IMR-90 (cell line): Measurements from ENCODE around the gene THEM4. TPM values are rescaled to one million over a fixed set of nuclear protein-coding genes. Genes with fewer than 3 reads are reported as not detected.

Experiments
- ATAC-seq: fragments of 200-7000 bp; cut with Tn5 transposase; 2 replicates; pipeline ENCODE4 v1.9.1; 2020; ENCODE audit warnings: low read depth, mild to moderate bottlenecking, moderate library complexity
- BruUV-seq: library from RNA; stranded (reverse); fragments of 400-500 nt; replicated peaks from 2 replicates; lab custom pipeline; 2021; lab: Mats Ljungman, UMichigan
- CTCF ChIA-PET: fragments of 300-600 bp; formaldehyde crosslinking; extraction: SDS; loops from one replicate; lab custom pipeline; 2021; ENCODE audit warnings: antibody characterized with exemption; lab: Yijun Ruan, JAX
- POLR2A ChIA-PET: fragments of 300-600 bp; sonication (Branson Sonifier 250); formaldehyde crosslinking; loops from one replicate; lab custom pipeline; 2022; ENCODE audit warnings: antibody characterized with exemption; ENCODE audit not compliant: unreplicated experiment; lab: Charles Lee
- DNase-seq: peaks from one replicate; pipeline ENCODE4 v3.0.0; 2013
- H2AFZ ChIP-seq: replicated peaks from 2 replicates; pipeline ENCODE3; 2013; ENCODE audit warnings: low read length, mild to moderate bottlenecking; ENCODE audit not compliant: poor library complexity
- H2AK5ac ChIP-seq: 2 replicates; pipeline ENCODE4 v1.6.1; 2013; ENCODE audit warnings: low read depth, low read length, inconsistent platforms
- H2AK9ac ChIP-seq: replicated peaks from 2 replicates; pipeline ENCODE3; 2013; ENCODE audit warnings: mild to moderate bottlenecking, low read depth, low read length, moderate library complexity; ENCODE audit not compliant: poor library complexity
- H2BK120ac ChIP-seq: 2 replicates; pipeline ENCODE4 v1.6.1; 2013; ENCODE audit warnings: low read depth, low read length, inconsistent platforms
- H2BK15ac ChIP-seq: 3 replicates; pipeline ENCODE4 v1.6.1; 2013; ENCODE audit warnings: low read depth, low read length, inconsistent platforms
- H2BK20ac ChIP-seq: 2 replicates; pipeline ENCODE4 v1.6.1; 2013; ENCODE audit warnings: low read depth, mild to moderate bottlenecking, inconsistent platforms, low read length, moderate library complexity
- H2BK5ac ChIP-seq: 2 replicates; pipeline ENCODE4 v1.6.1; 2013; ENCODE audit warnings: mild to moderate bottlenecking, low read depth, low read length, inconsistent platforms; ENCODE audit not compliant: poor library complexity, severe bottlenecking
- H3K14ac ChIP-seq: replicated peaks from 2 replicates; pipeline ENCODE4 v1.6.1; 2013; ENCODE audit warnings: low read depth, low read length, inconsistent platforms
- H3K18ac ChIP-seq: 2 replicates; pipeline ENCODE4 v1.6.1; 2013; ENCODE audit warnings: low read depth, low read length, control low read depth
- H3K23ac ChIP-seq: 2 replicates; pipeline ENCODE4 v1.6.1; 2013; ENCODE audit warnings: low read depth, low read length, inconsistent platforms
- H3K27ac ChIP-seq: 2 replicates; pipeline ENCODE4 v1.5.1; 2013; ENCODE audit warnings: mild to moderate bottlenecking, control low read depth, low read length; ENCODE audit not compliant: insufficient read depth
- H3K27me3 ChIP-seq: 2 replicates; pipeline ENCODE4 v1.6.1; 2013; ENCODE audit warnings: low read length; ENCODE audit not compliant: control insufficient read depth, insufficient read depth
- H3K36me3 ChIP-seq: 2 replicates; pipeline ENCODE4 v1.6.1; 2013; ENCODE audit warnings: low read length, mixed read lengths; ENCODE audit not compliant: control insufficient read depth, insufficient read depth
- H3K4ac ChIP-seq: 2 replicates; pipeline ENCODE4 v1.6.1; 2013; ENCODE audit warnings: low read depth, low read length, inconsistent platforms
- H3K4me1 ChIP-seq: 2 replicates; pipeline ENCODE4 v1.6.1; 2013; ENCODE audit warnings: low read length, mixed read lengths; ENCODE audit not compliant: control insufficient read depth, insufficient read depth
- H3K4me2 ChIP-seq: 2 replicates; pipeline ENCODE4 v1.6.1; 2013; ENCODE audit warnings: low read depth, mild to moderate bottlenecking, control low read depth, low read length, moderate library complexity
- H3K4me3 ChIP-seq: 2 replicates; pipeline ENCODE4 v1.5.1; 2013; ENCODE audit warnings: low read depth, mild to moderate bottlenecking, control low read depth, low read length, moderate library complexity; ENCODE audit not compliant: insufficient read depth
- H3K56ac ChIP-seq: 2 replicates; pipeline ENCODE4 v1.6.1; 2013; ENCODE audit warnings: low read length, inconsistent platforms; ENCODE audit not compliant: insufficient read depth; ENCODE audit errors: extremely low read depth
- H3K79me1 ChIP-seq, 2 experiments: 2 replicates each; pipeline ENCODE4 v1.6.1; 2013; ENCODE audit warnings: low read length in 2 of 2, inconsistent platforms in 1 of 2, low read depth in 1 of 2
- H3K9ac ChIP-seq: 2 replicates; pipeline ENCODE4 v1.6.1; 2013; ENCODE audit warnings: low read depth, low read length, control low read depth
- H3K9me1 ChIP-seq: 2 replicates; pipeline ENCODE4 v1.6.1; 2013; ENCODE audit warnings: low read length, inconsistent platforms; ENCODE audit not compliant: insufficient read depth
- H3K9me3 ChIP-seq: 2 replicates; pipeline ENCODE4 v1.6.1; 2013; ENCODE audit warnings: low read length; ENCODE audit not compliant: control insufficient read depth, insufficient read depth
- H4K20me1 ChIP-seq: 2 replicates; pipeline ENCODE4 v1.6.1; 2013; ENCODE audit warnings: low read length, inconsistent platforms; ENCODE audit not compliant: insufficient read depth
- H4K5ac ChIP-seq: 2 replicates; pipeline ENCODE4 v1.6.1; 2013; ENCODE audit warnings: mild to moderate bottlenecking, low read depth, low read length, control low read depth
- H4K8ac ChIP-seq, 2 experiments: 2 replicates each; pipeline ENCODE4 v1.6.1; 2013; ENCODE audit warnings: low read depth in 2 of 2, low read length in 2 of 2, control low read depth in 1 of 2, inconsistent platforms in 1 of 2
- H4K91ac ChIP-seq: 2 replicates; pipeline ENCODE4 v1.6.1; 2013; ENCODE audit warnings: low read depth, low read length, inconsistent platforms; ENCODE audit not compliant: insufficient read depth
- BHLHE40 ChIP-seq: fragments of 150-350 bp; IDR thresholded peaks from 2 replicates; pipeline ENCODE4 v1.6.1; 2016; ENCODE audit warnings: mild to moderate bottlenecking, low read depth, low read length
- CEBPB ChIP-seq: IDR thresholded peaks from 2 replicates; pipeline ENCODE4 v1.6.1; 2012; ENCODE audit warnings: low read depth, low read length, improper control_type of control experiment
- CHD1 ChIP-seq: IDR thresholded peaks from 2 replicates; pipeline ENCODE4 v1.6.1; 2012; ENCODE audit warnings: low read depth, low read length, improper control_type of control experiment
- FOS ChIP-seq: fragments of 150-350 bp; IDR thresholded peaks from 2 replicates; pipeline ENCODE4 v1.6.1; 2016; ENCODE audit warnings: low read depth, low read length
- MAFK ChIP-seq: IDR thresholded peaks from 2 replicates; pipeline ENCODE4 v1.6.1; 2012; ENCODE audit warnings: low read depth, low read length, improper control_type of control experiment
- MAZ ChIP-seq: IDR thresholded peaks from 2 replicates; pipeline ENCODE4 v1.6.1; 2012; ENCODE audit warnings: low read depth, mild to moderate bottlenecking, low read length, improper control_type of control experiment, moderate library complexity, borderline replicate concordance
- MXI1 ChIP-seq: IDR thresholded peaks from 2 replicates; pipeline ENCODE4 v1.6.1; 2012; ENCODE audit warnings: low read depth, mild to moderate bottlenecking, low read length, moderate library complexity, borderline replicate concordance
- NFE2L2 ChIP-seq: fragments of 150-350 bp; IDR thresholded peaks from 2 replicates; pipeline ENCODE4 v1.6.1; 2016; ENCODE audit warnings: low read depth, mild to moderate bottlenecking, low read length
- POLR2A ChIP-seq: IDR thresholded peaks from 2 replicates; pipeline ENCODE4 v1.6.1; 2012; ENCODE audit warnings: mild to moderate bottlenecking, low read depth, low read length
- RAD21 ChIP-seq: IDR thresholded peaks from 2 replicates; pipeline ENCODE4 v1.6.1; 2012; ENCODE audit warnings: low read length, improper control_type of control experiment
- RCOR1 ChIP-seq: IDR thresholded peaks from 2 replicates; pipeline ENCODE4 v1.6.1; 2012; ENCODE audit warnings: mild to moderate bottlenecking, low read length, improper control_type of control experiment; ENCODE audit not compliant: insufficient replicate concordance
- RFX5 ChIP-seq: IDR thresholded peaks from 2 replicates; pipeline ENCODE4 v1.8.0; 2012; ENCODE audit warnings: low read depth, mild to moderate bottlenecking, low read length, moderate library complexity
- SMC3 ChIP-seq: fragments of 150-350 bp; IDR thresholded peaks from 2 replicates; pipeline ENCODE4 v1.6.1; 2016; ENCODE audit warnings: low read depth, mild to moderate bottlenecking, antibody characterized with exemption, low read length, moderate library complexity
- WGBS, 2 experiments: methylation state at CpG; one replicate each; pipeline versions ENCODE4 v1.1.5 to v1.1.7; 2013; ENCODE audit warnings: missing lambda C conversion rate in 2 of 2; ENCODE audit not compliant: insufficient read length in 1 of 2; ENCODE audit errors: extremely low coverage in 2 of 2; 5-methylcytosine and 5-hydroxymethylcytosine counted together
- dilution Hi-C: fragments of 300-500 bp; cut with HindIII; formaldehyde crosslinking; loops from one replicate; pipeline ENCODE4 v1.14.3; 2018; ENCODE audit warnings: low sequenced_read_pairs; ENCODE audit not compliant: unreplicated experiment
- in situ Hi-C: fragments of 300-500 bp; cut with MboI; formaldehyde crosslinking; loops from 3 replicates; pipeline ENCODE4 v1.14.3; 2019; ENCODE audit warnings: low sequenced_read_pairs, inconsistent platforms, mixed read lengths
- intact Hi-C: fragments of 100-400 bp; cut with micrococcal nuclease; formaldehyde crosslinking; loops from 2 replicates; pipeline ENCODE4 v1.10.0; 2022
- polyA plus RNA-seq, 3 experiments: library from polyadenylated mRNA; depleted of rRNA; stranded (reverse); fragments of >200 nt; gene quantifications; 2 replicates each; pipeline ENCODE4 v1.2.3, GENCODE V29; 2012; ENCODE audit warnings: low replicate concordance in 1 of 3
- total RNA-seq: library from RNA; depleted of rRNA; stranded (reverse); fragments of >200 nt; gene quantifications from 2 replicates; pipeline ENCODE4 v1.2.3, GENCODE V29; 2012
- TF ChIP-seq, protein P1 (sequence below): conservative IDR thresholded peaks from 2 replicates; pipeline ENCODE4 v1.5.1; 2012; ENCODE audit warnings: mild to moderate bottlenecking, low read depth, low read length, improper control_type of control experiment
- TF ChIP-seq, protein P2 (sequence below): fragments of 150-350 bp; IDR thresholded peaks from 2 replicates; pipeline ENCODE4 v1.6.1; 2016; ENCODE audit warnings: low read depth, mild to moderate bottlenecking, low read length, moderate library complexity, borderline replicate concordance
- TF ChIP-seq, protein P3 (sequence below): fragments of 150-350 bp; IDR thresholded peaks from 2 replicates; pipeline ENCODE4 v1.6.1; 2017; ENCODE audit warnings: mild to moderate bottlenecking, antibody characterized with exemption, low read length, low read depth

THEM4 gene
- total and polyA plus RNA-seq, 2 of the 4 experiments (the other 2 are of a cell fraction), result 7.3 to 15.7 TPM

DNA sequence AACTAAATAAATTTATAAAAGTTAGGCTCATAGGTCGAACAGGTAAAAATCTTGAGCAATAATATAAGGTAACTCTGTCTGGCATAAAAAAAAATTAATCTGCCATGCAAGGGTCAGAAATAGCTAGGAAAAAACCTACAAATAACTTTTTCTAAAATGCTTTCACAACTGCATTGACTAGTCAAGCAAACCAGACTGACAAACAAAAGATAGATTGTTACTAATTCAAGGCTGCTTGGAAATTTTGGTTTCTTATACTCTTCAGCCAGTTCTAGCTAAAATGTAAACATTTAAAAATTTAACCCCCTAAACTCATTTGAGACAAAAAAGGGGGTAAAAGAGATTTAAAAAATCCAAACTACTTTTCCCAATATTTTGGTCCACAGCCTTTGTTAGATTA is 43.5 kb upstream of the THEM4 start:
- no peaks in the 10 kb centered on the region for H3K9me1 ChIP-seq
- no peak overlapping the region for H3K4ac ChIP-seq
- no peak overlapping the region for H3K18ac ChIP-seq
- ATAC-seq (no peak), DNase-seq (no peak)
- H4K5ac ChIP-seq, result no peak overlapping the region
- no peak overlapping the region for H2BK5ac ChIP-seq
- no peak overlapping the region for H3K4me3 ChIP-seq
- H2BK20ac ChIP-seq, result no peak overlapping the region
- POLR2A ChIA-PET, result interaction anchor here (0.6 kb wide), 1 partner anchor 8 kb away, joined by 3 read pairs; no protein-coding TSS in a partner anchor
- H3K9ac ChIP-seq, result no peak overlapping the region
- no peak overlapping the region for H3K56ac ChIP-seq
- no peaks in the 10 kb centered on the region for H3K4me1 ChIP-seq
- intact Hi-C loops (no loop called here), dilution Hi-C loops (no loop called here), in situ Hi-C loops (no loop called here)
- CTCF ChIA-PET, result interaction anchor here (0.9 to 1.2 kb wide), 3 partner anchors 16 to 49 kb away, joined by 3 to 4 read pairs (median 3); no protein-coding TSS in a partner anchor
- BruUV-seq, result no TSS peak
- no peaks in the 10 kb centered on the region for H3K79me1 ChIP-seq
- TF ChIP-seq NFE2L2 (no peak), RCOR1 (no peak), SMC3 (no peak), FOS (no peak), RFX5 (no peak), MXI1 (no peak), MAZ (no peak), BHLHE40 (no peak), RAD21 (no peak), MAFK (no peak), CEBPB (no peak), CHD1 (no peak), POLR2A (no peak)
- TF ChIP-seq, protein P1, sequence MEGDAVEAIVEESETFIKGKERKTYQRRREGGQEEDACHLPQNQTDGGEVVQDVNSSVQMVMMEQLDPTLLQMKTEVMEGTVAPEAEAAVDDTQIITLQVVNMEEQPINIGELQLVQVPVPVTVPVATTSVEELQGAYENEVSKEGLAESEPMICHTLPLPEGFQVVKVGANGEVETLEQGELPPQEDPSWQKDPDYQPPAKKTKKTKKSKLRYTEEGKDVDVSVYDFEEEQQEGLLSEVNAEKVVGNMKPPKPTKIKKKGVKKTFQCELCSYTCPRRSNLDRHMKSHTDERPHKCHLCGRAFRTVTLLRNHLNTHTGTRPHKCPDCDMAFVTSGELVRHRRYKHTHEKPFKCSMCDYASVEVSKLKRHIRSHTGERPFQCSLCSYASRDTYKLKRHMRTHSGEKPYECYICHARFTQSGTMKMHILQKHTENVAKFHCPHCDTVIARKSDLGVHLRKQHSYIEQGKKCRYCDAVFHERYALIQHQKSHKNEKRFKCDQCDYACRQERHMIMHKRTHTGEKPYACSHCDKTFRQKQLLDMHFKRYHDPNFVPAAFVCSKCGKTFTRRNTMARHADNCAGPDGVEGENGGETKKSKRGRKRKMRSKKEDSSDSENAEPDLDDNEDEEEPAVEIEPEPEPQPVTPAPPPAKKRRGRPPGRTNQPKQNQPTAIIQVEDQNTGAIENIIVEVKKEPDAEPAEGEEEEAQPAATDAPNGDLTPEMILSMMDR, result no peak
- TF ChIP-seq, protein P2, sequence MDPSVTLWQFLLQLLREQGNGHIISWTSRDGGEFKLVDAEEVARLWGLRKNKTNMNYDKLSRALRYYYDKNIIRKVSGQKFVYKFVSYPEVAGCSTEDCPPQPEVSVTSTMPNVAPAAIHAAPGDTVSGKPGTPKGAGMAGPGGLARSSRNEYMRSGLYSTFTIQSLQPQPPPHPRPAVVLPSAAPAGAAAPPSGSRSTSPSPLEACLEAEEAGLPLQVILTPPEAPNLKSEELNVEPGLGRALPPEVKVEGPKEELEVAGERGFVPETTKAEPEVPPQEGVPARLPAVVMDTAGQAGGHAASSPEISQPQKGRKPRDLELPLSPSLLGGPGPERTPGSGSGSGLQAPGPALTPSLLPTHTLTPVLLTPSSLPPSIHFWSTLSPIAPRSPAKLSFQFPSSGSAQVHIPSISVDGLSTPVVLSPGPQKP, result no peak
- TF ChIP-seq, protein P3, sequence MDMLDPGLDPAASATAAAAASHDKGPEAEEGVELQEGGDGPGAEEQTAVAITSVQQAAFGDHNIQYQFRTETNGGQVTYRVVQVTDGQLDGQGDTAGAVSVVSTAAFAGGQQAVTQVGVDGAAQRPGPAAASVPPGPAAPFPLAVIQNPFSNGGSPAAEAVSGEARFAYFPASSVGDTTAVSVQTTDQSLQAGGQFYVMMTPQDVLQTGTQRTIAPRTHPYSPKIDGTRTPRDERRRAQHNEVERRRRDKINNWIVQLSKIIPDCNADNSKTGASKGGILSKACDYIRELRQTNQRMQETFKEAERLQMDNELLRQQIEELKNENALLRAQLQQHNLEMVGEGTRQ, result no peak
- H3K27ac ChIP-seq, result no peak overlapping the region
- H3K27me3 ChIP-seq, result no peaks in the 10 kb centered on the region
- no peak overlapping the region for H4K91ac ChIP-seq
- H2AFZ ChIP-seq, result no peak overlapping the region
- H4K8ac ChIP-seq, result no peak overlapping the region
- H3K36me3 ChIP-seq, result no peaks in the 10 kb centered on the region
- no CpG with 5 or more reads among the region's 1 CpG for WGBS, 2 experiments
- no peak overlapping the region for H2BK120ac ChIP-seq
- H2BK15ac ChIP-seq, result no peak overlapping the region
- no peaks in the 10 kb centered on the region for H3K9me3 ChIP-seq
- H2AK5ac ChIP-seq, result no peak overlapping the region
- H4K20me1 ChIP-seq, result no peaks in the 10 kb centered on the region
- H3K14ac ChIP-seq, result no peak overlapping the region
- H3K23ac ChIP-seq, result no peak overlapping the region
- H2AK9ac ChIP-seq, result no peak overlapping the region
- no peak overlapping the region for H3K4me2 ChIP-seq
